ENCODE measurements around the gene CCND3. TPM values are rescaled to one million over a fixed set of nuclear protein-coding genes. Genes with fewer than 3 reads are reported as not detected.

The CCND3 gene
- total and polyA plus RNA-seq, 12 donors: 85.9 to 309 (median 156) TPM

GRCh38 chr6:41939848-41940758, 1.5 kb downstream of the CCND3 start:
- intact Hi-C loops (cut with DNase I): loop anchor here (5.0 to 10.0 kb wide), 3 partner anchors 95 to 155 kb away; partner anchors contain the start of genes PRICKLE4 (in 2 of the 2) and TOMM6 (in 2 of the 2)
- Histone ChIP-seq H3K9me3 (replicated peaks in 1 of 3) (no peaks in the 10 kb centered on the region), H3K36me3 (replicated peaks in 1 of 2) (peaks cover 0 to 15% of the 10 kb centered on the region in 2 donors), H3K27me3 (no peaks in the 10 kb centered on the region), H3K4me1 (replicated peaks in 1 of 2) (peaks cover 28 to 69% of the 10 kb centered on the region in 2 donors), H3K27ac (peak overlapping the region; percentile 37 to 97 (median 84)), H3K4me3 (peak overlapping the region in 2 of 4 donors; percentile 81 to 88)
- TF ChIP-seq POLR2A (IDR thresholded peaks at IDR 0.05) (no peak), CTCF (IDR thresholded peaks at IDR 0.05) (no peak)
- WGBS, 4 donors: 4 to 10% (median 5%) methylated on average over 11 to 27 of the region's 27 CpGs
- peak in 4 of 7 donors; percentile 29 to 33 (median 32) for DNase-seq

- Histone ChIP-seq H3K4me1 (replicated peaks in 1 of 2) (peaks cover 28 to 68% of the 10 kb centered on the region in 2 donors), H3K36me3 (replicated peaks in 1 of 2) (peaks cover 0 to 22% of the 10 kb centered on the region in 2 donors), H3K27me3 (no peaks in the 10 kb centered on the region), H3K4me3 (no peak overlapping the region), H3K9me3 (replicated peaks in 1 of 3) (no peaks in the 10 kb centered on the region), H3K27ac (peak overlapping the region; percentile 37 to 97 (median 84))
- TF ChIP-seq CTCF (IDR thresholded peaks at IDR 0.05) (no peak), POLR2A (IDR thresholded peaks at IDR 0.05) (peak in 1 of 2 donors; percentile 18)
- DNase-seq: peak; percentile 34 to 74 (median 61)
- WGBS, 4 donors: 9 to 19% (median 14%) methylated on average over 4 to 11 of the region's 11 CpGs
- intact Hi-C loops (cut with DNase I): loop anchor here (5.0 to 10.0 kb wide), 3 partner anchors 95 to 155 kb away; partner anchors contain the start of genes PRICKLE4 (in 2 of the 2) and TOMM6 (in 2 of the 2)
Observed at GRCh38 chr6:41939176-41939847, 2.3 kb downstream of the CCND3 start.

GRCh38 chr6:41938590-41939175, 2.9 kb downstream of the CCND3 start:
- intact Hi-C loops (cut with DNase I): loop anchor here (5.0 to 10.0 kb wide), 3 partner anchors 94 to 154 kb away; partner anchors contain the start of genes PRICKLE4 (in 2 of the 2) and TOMM6 (in 2 of the 2)
- H3K9me3 ChIP-seq (replicated peaks in 1 of 3): no peaks in the 10 kb centered on the region
- H3K27me3 ChIP-seq: no peaks in the 10 kb centered on the region
- H3K4me3 ChIP-seq: no peak overlapping the region
- no peak for TF ChIP-seq POLR2A (IDR thresholded peaks at IDR 0.05)
- no peak for TF ChIP-seq CTCF (IDR thresholded peaks at IDR 0.05)
- H3K27ac ChIP-seq: peak overlapping the region; percentile 37 to 97 (median 84)
- H3K36me3 ChIP-seq (replicated peaks in 1 of 2): peaks cover 0 to 28% of the 10 kb centered on the region in 2 donors
- WGBS, 4 donors: 0 to 44% (median 41%) methylated on average over 1 to 5 of the region's 5 CpGs
- peaks cover 28 to 62% of the 10 kb centered on the region in 2 donors for H3K4me1 ChIP-seq (replicated peaks in 1 of 2)
- no peak for DNase-seq

Data from adrenal gland (tissue), 12 donors.